Esophagus muscularis mucosa (tissue), 3 donors: ENCODE data around the gene PAWR.

Experiments used
- POLR2A ChIP-seq: fragments of 450-650 bp; IDR thresholded peaks from one replicate; pipeline ENCODE4 v1.6.1; 2017; ENCODE audit warnings: antibody characterized with exemption, moderate library complexity, mild to moderate bottlenecking, low read depth
- POLR2AphosphoS5 ChIP-seq, 2 donors: sonication (generic); formaldehyde crosslinking; IDR thresholded peaks; one replicate each; pipeline ENCODE4 v1.6.1; 2017; ENCODE audit warnings: antibody characterized with exemption in 2 of 2
- TF ChIP-seq, protein P1 (sequence below), 3 experiments: fragments of 200-600 bp in 2 of 3; fragments of 450-650 bp in 1 of 3; sonication (generic) in 2 of 3; IDR thresholded peaks; one replicate each; pipeline ENCODE4 v1.5.1; 2017 to 2019; ENCODE audit warnings: antibody characterized with exemption in 3 of 3, mild to moderate bottlenecking in 2 of 3, moderate library complexity in 1 of 3

DNA sequence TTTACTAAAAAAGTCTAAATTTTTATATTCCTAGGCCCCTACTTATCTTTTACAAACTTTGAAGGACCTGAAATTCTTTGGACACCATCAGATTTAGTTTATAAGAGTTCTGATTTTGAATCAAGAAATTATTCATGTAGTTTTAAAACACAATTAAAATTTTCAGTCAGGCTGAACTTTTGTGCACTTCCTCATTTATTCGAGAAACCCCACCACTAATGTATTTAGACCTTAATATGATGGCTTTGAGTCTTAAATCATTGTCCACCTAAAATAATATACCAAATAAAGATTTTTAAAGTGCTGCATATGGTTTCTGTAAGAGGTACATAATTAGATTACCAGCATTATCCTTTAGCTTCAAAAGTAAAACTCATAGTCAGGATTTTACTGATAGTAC lies 103.4 kb downstream of the PAWR start:
- TF ChIP-seq, protein P1, sequence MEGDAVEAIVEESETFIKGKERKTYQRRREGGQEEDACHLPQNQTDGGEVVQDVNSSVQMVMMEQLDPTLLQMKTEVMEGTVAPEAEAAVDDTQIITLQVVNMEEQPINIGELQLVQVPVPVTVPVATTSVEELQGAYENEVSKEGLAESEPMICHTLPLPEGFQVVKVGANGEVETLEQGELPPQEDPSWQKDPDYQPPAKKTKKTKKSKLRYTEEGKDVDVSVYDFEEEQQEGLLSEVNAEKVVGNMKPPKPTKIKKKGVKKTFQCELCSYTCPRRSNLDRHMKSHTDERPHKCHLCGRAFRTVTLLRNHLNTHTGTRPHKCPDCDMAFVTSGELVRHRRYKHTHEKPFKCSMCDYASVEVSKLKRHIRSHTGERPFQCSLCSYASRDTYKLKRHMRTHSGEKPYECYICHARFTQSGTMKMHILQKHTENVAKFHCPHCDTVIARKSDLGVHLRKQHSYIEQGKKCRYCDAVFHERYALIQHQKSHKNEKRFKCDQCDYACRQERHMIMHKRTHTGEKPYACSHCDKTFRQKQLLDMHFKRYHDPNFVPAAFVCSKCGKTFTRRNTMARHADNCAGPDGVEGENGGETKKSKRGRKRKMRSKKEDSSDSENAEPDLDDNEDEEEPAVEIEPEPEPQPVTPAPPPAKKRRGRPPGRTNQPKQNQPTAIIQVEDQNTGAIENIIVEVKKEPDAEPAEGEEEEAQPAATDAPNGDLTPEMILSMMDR (IDR thresholded peaks at IDR 0.05) = no peak
- TF ChIP-seq POLR2A = no peak
- TF ChIP-seq POLR2AphosphoS5 (IDR thresholded peaks at IDR 0.05) = no peak
